ENCODE measurements around the gene TOB1. TPM values are rescaled to one million over a fixed set of nuclear protein-coding genes. Genes with fewer than 3 reads are reported as not detected.

TOB1 gene
- total RNA-seq, 1 experiment from 2014 or later, result 31.6 TPM

DNA sequence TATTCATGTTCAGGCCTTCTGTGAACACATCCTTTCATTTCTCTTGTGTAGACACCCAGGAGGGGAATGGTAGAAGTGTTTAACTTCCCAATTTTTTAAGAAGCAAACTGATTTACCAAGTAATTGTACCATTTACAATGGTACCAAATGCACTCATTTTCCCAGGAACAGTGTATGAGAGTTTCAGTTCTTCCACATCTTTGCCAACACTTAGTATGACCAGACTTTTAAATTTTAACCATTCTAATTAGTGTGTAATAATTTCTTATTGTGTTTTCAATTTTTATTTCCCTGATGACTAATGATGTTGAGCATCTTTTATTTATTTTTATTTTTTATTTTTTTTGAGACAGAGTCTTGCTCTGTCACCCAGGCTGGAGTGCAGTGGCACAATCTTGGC, 41.0 kb downstream of the TOB1 start:
- Histone ChIP-seq H3K79me2 (ENCODE audit: insufficient read depth, low read length) (no peaks in the 10 kb centered on the region), H2BK20ac (ENCODE audit: low read depth, low read length, poor library complexity, severe bottlenecking) (no peak overlapping the region), H3K4me2 (ENCODE audit: insufficient read depth, insufficient read length, low read length) (no peak overlapping the region), H3K27me3 (ENCODE audit: insufficient read depth, low read length) (no peaks in the 10 kb centered on the region), H3K4me1 (ENCODE audit: insufficient read depth, low read length) (peaks cover 6% of the 10 kb centered on the region; the same call in 1 of the 2 replicates), H2BK12ac (ENCODE audit: insufficient read length, low read depth, low read length) (no peak overlapping the region), H4K91ac (ENCODE audit: insufficient read length, low read depth, low read length) (no peak overlapping the region), H2BK15ac (ENCODE audit: low read depth, low read length) (no peak overlapping the region), H3K23me2 (ENCODE audit: insufficient read length, low read depth, low read length, poor library complexity, severe bottlenecking) (peaks cover 3% of the 10 kb centered on the region), H3K14ac (ENCODE audit: insufficient read depth, low read length) (no peak overlapping the region), H3K18ac (ENCODE audit: insufficient read length, low read depth, low read length) (no peak overlapping the region), H2AFZ (ENCODE audit: low read length) (no peak overlapping the region), H2BK120ac (ENCODE audit: low read depth, low read length, poor library complexity, severe bottlenecking) (no peak overlapping the region), H4K5ac (ENCODE audit: insufficient read length, low read depth, low read length) (no peak overlapping the region), H4K20me1 (ENCODE audit: control insufficient read depth, insufficient read depth, insufficient read length) (no peaks in the 10 kb centered on the region), H3K9ac (ENCODE audit: extremely low read depth, insufficient read length, low read length) (no peak overlapping the region), H3K56ac (ENCODE audit: insufficient read length, low read depth, low read length) (no peak overlapping the region), H3K9me3 (ENCODE audit: control insufficient read depth, low read depth, low read length) (no peaks in the 10 kb centered on the region), H2BK5ac (ENCODE audit: insufficient read length, low read length) (no peak overlapping the region), H3K23ac (ENCODE audit: insufficient read length, low read depth, low read length) (no peak overlapping the region), H2AK5ac (ENCODE audit: insufficient read length, low read length) (no peak overlapping the region), H3K27ac (ENCODE audit: insufficient read length, low read depth, low read length) (no peak overlapping the region), H3K79me1 (ENCODE audit: insufficient read depth, low read depth, low read length, poor library complexity, severe bottlenecking) (no peaks in the 10 kb centered on the region), H3K4ac (ENCODE audit: low read depth, low read length) (no peak overlapping the region), H4K8ac (replicated peaks; ENCODE audit: insufficient read length, low read depth, low read length) (no peak overlapping the region), H3T11ph (ENCODE audit: low read length) (no peak overlapping the region)
- TF ChIP-seq, protein P1, sequence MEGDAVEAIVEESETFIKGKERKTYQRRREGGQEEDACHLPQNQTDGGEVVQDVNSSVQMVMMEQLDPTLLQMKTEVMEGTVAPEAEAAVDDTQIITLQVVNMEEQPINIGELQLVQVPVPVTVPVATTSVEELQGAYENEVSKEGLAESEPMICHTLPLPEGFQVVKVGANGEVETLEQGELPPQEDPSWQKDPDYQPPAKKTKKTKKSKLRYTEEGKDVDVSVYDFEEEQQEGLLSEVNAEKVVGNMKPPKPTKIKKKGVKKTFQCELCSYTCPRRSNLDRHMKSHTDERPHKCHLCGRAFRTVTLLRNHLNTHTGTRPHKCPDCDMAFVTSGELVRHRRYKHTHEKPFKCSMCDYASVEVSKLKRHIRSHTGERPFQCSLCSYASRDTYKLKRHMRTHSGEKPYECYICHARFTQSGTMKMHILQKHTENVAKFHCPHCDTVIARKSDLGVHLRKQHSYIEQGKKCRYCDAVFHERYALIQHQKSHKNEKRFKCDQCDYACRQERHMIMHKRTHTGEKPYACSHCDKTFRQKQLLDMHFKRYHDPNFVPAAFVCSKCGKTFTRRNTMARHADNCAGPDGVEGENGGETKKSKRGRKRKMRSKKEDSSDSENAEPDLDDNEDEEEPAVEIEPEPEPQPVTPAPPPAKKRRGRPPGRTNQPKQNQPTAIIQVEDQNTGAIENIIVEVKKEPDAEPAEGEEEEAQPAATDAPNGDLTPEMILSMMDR (conservative IDR thresholded peaks at IDR 0.05), result no peak
- H3K36me3 Mint-ChIP-seq (ENCODE audit: insufficient read depth in 1 of 3, low read depth in 3 of 3), result no peaks in the 10 kb centered on the region; a peak in 1 of 7 replicates
- no peak overlapping the region for H3K27ac Mint-ChIP-seq
- DNase-seq, result no peak
- H3K4me3 Mint-ChIP-seq, result no peak overlapping the region
- peaks cover 22 to 23% of the 10 kb centered on the region in 2 experiments for H3K4me1 Mint-ChIP-seq
- H3K9me3 Mint-ChIP-seq, result no peaks in the 10 kb centered on the region
- peaks cover 4% of the 10 kb centered on the region for H3K27me3 Mint-ChIP-seq (ENCODE audit: low read depth)

Data from H9 (cell line).